Fibroblast of mammary gland (primary cell): ENCODE data around the gene ITFG1.
"Not testable (repeated sequence)": the region's sequence is repeated elsewhere in the genome, so short reads cannot be mapped to it uniquely, and the experiment has no call there.

ENCODE experiments used
- DNase-seq: peaks from one replicate; pipeline ENCODE4 v3.0.0-alpha.2; 2010; ENCODE audit warnings: low read depth
- H3K4me3 ChIP-seq: 2 replicates; pipeline ENCODE4 v1.5.1; 2011; ENCODE audit warnings: low read depth, mild to moderate bottlenecking, low read length, moderate library complexity; ENCODE audit not compliant: control insufficient read depth
- CTCF ChIP-seq: conservative IDR thresholded peaks from 2 replicates; pipeline ENCODE4 v1.5.1; 2011; ENCODE audit warnings: low read depth, low read length, inconsistent platforms; ENCODE audit not compliant: control insufficient read depth, insufficient read depth

The ITFG1 gene

GRCh38 chr16:47139561-47140185 lies 321.2 kb downstream of the ITFG1 start:
- peak; percentile 8 for DNase-seq
- H3K4me3 ChIP-seq: no peak overlapping the region
- no peak for TF ChIP-seq CTCF

DNA sequence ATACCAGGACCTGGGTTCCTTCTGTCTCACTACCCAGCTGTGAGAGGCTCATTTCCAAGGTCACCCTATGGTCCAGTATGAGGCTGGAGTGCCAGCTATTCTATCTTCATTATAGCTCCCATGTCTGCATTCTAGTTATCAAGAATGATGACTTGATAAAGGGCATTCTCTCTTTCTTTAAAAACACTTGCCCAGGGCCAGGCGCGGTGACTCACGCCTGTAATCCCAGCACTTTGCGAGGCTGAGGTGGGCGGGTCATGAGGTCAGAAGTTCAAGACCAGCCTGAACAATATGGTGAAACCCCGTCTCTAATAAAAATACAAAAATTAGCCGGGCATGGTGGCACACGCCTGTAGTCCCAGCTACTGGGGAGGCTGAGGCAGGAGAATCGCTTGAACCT lies 322.9 kb downstream of the ITFG1 start:
- DNase-seq: not testable (repeated sequence)

DNA sequence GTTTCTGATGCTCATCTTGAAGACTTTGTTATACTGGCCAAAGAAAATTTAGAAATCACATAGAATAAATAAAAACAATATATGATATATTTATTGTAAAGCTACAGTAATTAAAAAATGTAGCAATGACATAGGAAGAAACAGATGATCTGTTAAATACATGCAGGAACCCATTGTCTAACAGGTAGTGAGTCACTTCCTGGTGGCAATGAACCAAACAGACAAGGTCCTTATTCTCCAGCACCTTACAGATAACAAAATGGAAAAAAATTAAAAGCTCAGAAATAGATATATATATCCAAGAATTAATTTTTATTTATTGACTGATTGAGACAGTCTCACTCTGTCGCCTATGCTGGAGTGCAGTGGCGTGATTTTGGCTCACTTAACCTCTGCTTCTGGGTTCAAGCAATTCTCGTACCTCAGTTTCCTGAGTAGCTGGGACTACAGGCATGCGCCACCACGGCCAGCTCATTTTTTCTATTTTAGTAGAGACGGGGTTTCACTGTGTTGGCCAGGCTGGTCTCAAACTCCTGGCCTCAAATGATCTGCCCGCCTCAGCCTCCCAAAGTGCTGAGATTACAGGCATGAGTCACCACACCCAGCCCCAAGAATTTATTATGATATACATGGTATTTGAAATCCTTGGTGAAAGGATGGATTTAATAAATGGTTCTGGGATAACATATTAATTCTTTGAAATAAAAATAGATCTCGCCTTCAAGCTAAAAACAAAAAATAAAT lies 324.6 kb downstream of the ITFG1 start:
- TF ChIP-seq CTCF: no peak
- peak; percentile 44 for DNase-seq
- no peak overlapping the region for H3K4me3 ChIP-seq

More for the DNA sequence above, 322.9 kb downstream of the ITFG1 start:
- not testable (repeated sequence) for H3K4me3 ChIP-seq

GRCh38 chr16:47134550-47134949 lies 326.3 kb downstream of the ITFG1 start:
- DNase-seq: no peak
- no peak for TF ChIP-seq CTCF
- H3K4me3 ChIP-seq: no peak overlapping the region

GRCh38 chr16:47132308-47132707 lies 328.6 kb downstream of the ITFG1 start:
- H3K4me3 ChIP-seq: no peak overlapping the region
- no peak for DNase-seq
- TF ChIP-seq CTCF: no peak

- TF ChIP-seq CTCF: no peak
- H3K4me3 ChIP-seq: no peak overlapping the region
- DNase-seq: no peak
These were observed 331.0 kb downstream of the ITFG1 start for GRCh38 chr16:47129755-47130435.

DNA sequence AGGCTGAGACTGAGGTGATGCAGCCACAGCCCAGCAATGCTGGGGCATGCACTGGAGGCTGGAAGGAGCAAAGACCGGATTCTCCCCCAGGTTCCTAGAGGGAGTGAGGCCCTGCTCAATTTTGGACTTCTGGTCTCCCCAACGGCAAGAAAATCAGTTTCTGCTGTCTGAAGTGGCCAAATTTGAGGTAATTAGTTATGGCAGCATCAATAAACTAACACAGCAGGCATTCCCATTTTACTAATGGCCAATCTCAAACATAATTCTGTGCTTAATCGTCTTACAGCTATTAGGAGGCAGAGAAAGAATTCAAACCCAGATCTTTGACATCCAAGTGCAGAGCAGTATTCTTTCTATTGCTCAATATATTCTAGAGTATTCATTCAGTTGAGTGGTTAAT lies 333.3 kb downstream of the ITFG1 start:
- TF ChIP-seq CTCF: no peak
- H3K4me3 ChIP-seq: no peak overlapping the region
- no peak for DNase-seq
